Effector memory CD4-positive, alpha-beta T cell (primary cell): ENCODE data around the gene PNMA1.

Experiments
- DNase-seq, 3 donors: peaks; one replicate each; pipeline ENCODE4 v3.0.0-alpha.2; 2020
- H3K27ac ChIP-seq: 2 replicates; pipeline ENCODE4 v1.7.0; 2013; ENCODE audit warnings: mild to moderate bottlenecking, low read length, moderate library complexity; ENCODE audit not compliant: insufficient read depth, poor library complexity, severe bottlenecking
- H3K27me3 ChIP-seq: replicated peaks from 2 replicates; pipeline ENCODE4 v1.7.0; 2013; ENCODE audit warnings: mild to moderate bottlenecking, low read length; ENCODE audit not compliant: insufficient read depth, control insufficient read depth, poor library complexity, severe bottlenecking
- H3K36me3 ChIP-seq: 2 replicates; pipeline ENCODE4 v1.7.0; 2013; ENCODE audit warnings: mild to moderate bottlenecking, low read length, moderate library complexity; ENCODE audit not compliant: control insufficient read depth, insufficient read depth
- H3K4me1 ChIP-seq: 2 replicates; pipeline ENCODE4 v1.7.0; 2013; ENCODE audit warnings: low read length, mild to moderate bottlenecking; ENCODE audit not compliant: control insufficient read depth, insufficient read depth, poor library complexity, severe bottlenecking
- H3K4me3 ChIP-seq: 2 replicates; pipeline ENCODE4 v1.7.0; 2013; ENCODE audit warnings: low read length, low read depth, mild to moderate bottlenecking; ENCODE audit not compliant: insufficient read depth, poor library complexity, severe bottlenecking
- H3K9me3 ChIP-seq: 2 replicates; pipeline ENCODE4 v1.7.0; 2013; ENCODE audit warnings: mild to moderate bottlenecking, low read length, moderate library complexity; ENCODE audit not compliant: control insufficient read depth

Gene PNMA1

DNA sequence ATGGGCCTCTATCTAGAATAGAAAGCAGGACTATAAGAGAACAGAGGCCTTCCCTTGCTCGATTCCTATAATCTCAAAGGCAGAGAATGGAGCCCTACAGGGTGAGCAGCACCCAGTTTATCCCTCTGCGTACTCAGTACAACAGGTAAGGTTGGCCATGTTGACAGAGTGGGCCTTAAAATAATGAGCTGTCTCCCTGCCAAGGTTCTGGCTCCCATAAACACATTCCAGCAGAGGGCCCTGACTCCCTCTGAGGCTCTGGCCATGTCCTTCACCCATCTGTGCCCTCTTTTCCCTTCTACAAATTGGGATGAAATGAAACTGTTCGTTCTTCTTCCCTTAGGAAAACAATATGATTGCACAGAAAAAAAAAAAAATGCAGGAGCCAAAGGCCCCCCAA, 16.9 kb upstream of the PNMA1 start:
- no peaks in the 10 kb centered on the region for H3K27me3 ChIP-seq
- H3K27ac ChIP-seq, result no peak overlapping the region
- DNase-seq, result no peak
- peaks cover 64% of the 10 kb centered on the region for H3K36me3 ChIP-seq
- no peaks in the 10 kb centered on the region for H3K4me1 ChIP-seq
- no peak overlapping the region for H3K4me3 ChIP-seq
- no peaks in the 10 kb centered on the region for H3K9me3 ChIP-seq

DNA sequence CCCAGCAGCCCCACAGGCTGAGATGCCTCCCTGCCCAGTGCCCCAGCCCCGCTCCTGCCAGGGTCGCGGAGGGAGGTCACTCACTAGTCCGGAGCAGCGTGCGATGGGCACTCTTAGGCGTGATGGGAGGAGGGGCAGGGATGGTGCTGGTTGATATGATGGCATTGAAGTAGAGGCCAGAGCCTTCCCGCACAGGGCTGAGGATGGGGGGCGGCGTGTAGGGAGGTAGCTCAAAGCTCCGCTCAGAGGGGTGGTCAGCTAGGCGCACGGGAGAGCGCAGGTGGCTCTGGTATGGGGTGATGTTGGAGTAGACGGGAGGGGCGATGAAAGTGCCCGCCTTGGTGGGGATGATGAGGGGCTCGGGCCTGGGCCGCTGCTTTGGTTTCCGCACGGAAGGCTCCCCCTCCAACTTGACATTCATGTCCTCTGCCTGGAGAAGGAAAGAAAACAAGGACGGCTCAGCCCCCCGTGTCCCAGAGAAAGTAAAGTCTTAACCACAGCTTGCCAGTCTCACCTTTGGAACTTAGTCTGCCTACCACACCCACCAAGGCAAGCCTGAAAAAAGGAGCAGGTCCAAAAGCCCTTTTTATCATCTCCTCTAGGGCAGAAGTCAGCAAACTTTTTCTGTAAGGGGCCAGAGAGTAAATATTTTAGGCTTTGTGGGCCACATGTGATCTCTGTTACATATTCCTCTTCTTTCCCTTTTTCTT, 15.5 kb upstream of the PNMA1 start:
- Histone ChIP-seq H3K9me3 (no peaks in the 10 kb centered on the region), H3K27ac (no peak overlapping the region), H3K36me3 (peaks cover 68% of the 10 kb centered on the region), H3K4me3 (no peak overlapping the region), H3K4me1 (no peaks in the 10 kb centered on the region), H3K27me3 (no peaks in the 10 kb centered on the region)
- DNase-seq, result no peak

DNA sequence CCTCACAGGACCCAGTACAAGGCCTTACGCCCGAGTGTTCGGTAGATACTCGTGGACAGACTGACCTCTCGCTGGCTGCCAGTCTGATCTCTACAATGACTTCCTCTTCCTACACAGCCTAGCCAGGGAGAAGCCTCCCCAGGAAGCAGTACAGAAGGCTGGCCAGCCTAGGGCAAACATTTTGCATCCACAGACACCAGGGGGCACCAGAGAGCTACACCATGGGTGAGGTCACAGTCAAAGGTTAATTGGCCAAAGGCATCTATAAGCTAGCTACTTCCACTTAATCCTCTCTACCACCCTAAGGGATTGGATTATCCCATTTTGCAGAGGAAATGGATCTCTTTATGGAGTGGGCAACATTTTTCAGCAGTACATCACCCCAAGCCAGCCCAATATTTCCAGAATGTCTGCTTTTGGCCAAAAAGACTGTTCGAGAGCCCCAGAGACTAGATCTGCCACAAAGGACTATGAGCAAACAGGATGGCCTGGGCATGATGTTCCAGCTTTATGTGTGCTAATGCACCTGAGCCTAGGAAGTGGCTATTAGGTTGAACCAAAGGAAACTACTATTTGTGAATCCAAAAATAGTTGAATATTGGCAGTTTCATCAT, 14.6 kb upstream of the PNMA1 start:
- peak; percentile 67 to 83 (median 80) for DNase-seq
- Histone ChIP-seq H3K9me3 (no peaks in the 10 kb centered on the region), H3K27ac (no peak overlapping the region), H3K4me1 (no peaks in the 10 kb centered on the region), H3K27me3 (no peaks in the 10 kb centered on the region), H3K4me3 (no peak overlapping the region), H3K36me3 (peaks cover 72% of the 10 kb centered on the region)

DNA sequence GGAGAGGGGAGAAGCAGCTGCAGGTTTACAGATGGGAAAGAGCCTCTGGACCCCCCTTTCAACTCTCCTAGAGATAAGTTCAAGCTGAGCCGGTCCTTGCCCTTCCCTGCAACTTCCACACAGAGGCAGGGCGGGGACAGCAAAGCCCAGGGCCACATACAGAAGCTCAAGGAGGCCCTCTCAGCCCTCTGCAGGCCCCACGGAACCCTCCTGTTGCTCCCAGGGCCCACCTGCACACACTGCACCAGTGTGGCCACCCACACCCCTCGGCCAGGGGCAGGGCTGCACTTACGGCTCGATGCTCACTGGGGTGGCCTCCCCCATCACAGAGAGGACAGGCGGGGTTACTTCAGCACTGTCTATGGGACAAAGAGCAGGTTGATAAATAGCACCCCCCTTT, 13.0 kb upstream of the PNMA1 start:
- no peak overlapping the region for H3K4me3 ChIP-seq
- H3K9me3 ChIP-seq, result no peaks in the 10 kb centered on the region
- H3K27me3 ChIP-seq, result no peaks in the 10 kb centered on the region
- peaks cover 86% of the 10 kb centered on the region for H3K36me3 ChIP-seq
- H3K27ac ChIP-seq, result no peak overlapping the region
- no peak for DNase-seq
- H3K4me1 ChIP-seq, result no peaks in the 10 kb centered on the region

DNA sequence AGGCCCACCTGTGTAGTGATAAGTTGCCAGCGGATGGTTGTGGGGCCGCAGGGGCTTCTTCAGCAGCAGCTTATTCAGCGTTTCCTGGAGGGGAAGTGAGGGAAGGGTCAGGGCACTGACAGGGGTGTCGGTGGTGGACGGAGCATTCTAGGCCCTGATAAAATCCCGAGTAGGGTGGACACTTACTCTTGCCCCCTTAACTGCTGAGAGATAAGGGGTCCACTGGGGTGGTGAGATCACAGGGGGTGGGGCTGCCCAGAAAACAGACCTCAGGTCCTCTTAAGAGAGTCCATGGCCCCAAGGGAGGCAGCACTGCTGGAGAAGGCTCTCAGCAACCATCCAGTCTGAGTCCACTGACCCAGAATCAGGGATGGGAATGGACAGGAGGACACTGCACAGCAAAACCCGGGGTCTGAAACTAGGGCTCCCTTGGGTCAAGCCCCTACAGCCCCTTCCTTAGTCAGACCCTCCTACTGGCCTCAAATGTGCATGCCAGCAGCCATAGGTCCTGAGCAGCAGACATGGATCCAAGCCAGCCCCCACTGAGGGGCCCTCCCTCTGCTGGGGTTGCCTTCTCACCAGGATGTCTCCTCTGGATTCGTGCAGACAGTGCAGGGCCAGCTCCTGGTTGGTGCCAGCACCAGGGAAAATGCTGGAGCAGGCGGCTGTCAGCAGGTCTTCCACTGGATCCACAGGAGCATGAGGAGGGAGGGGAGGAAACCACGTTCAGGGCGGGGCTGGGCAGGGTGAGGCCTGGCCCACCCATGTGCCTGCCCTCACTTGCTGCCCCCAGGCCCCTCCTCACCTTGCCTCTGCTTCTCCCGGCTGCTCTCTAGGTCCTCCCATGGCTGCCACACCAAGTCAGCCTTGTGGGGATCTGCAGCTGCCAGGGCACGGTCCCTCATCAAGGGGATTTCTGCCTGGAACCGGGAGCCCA, 12.1 kb upstream of the PNMA1 start:
- Histone ChIP-seq H3K4me3 (no peak overlapping the region), H3K4me1 (no peaks in the 10 kb centered on the region), H3K9me3 (no peaks in the 10 kb centered on the region), H3K27ac (no peak overlapping the region), H3K36me3 (peaks cover 94% of the 10 kb centered on the region), H3K27me3 (no peaks in the 10 kb centered on the region)
- DNase-seq, result no peak

DNA sequence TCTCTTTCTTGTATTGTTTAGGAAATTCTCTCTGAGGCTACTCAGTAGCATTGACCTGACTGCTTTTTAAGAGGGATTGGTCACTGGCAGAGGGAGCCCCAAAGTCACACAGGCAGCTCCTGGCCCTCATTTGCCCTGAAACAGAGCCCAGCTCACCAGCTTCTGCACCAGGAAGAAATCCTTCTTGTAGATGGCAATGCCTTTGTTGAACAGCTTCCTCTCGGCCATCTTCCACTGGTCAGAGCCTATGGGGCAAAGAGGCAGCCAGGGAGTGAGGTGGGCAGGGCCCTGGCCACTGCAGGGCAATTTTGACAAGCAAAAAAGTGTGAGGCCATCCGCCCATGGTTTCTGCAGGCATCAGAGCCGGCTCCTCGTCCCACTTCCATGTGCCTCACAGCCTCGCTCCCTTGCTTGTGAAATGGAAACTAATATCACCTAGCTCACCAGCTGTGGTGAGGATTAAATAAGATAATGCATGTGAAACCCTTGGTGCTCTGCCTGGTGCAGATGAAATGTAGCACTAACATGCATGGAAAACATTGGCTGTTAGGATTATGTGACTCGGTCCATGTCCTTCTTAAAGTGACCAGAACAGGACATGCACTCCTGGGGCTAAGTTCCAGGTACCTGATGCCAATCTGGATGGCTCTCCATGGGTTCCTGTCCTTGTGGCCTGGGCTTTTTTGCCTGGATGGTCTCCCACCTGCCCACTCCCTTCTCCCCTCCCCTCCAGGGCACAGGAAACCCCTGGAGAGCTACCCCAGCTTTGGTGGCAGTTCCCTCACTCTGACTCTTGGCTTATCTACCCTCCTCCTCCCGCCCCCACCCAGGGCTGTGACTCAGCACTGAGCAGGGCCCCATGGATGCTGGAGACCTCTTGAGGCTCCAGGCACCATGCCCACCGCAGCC, 11.2 kb upstream of the PNMA1 start:
- peaks cover 95% of the 10 kb centered on the region for H3K36me3 ChIP-seq
- no peak overlapping the region for H3K4me3 ChIP-seq
- no peaks in the 10 kb centered on the region for H3K4me1 ChIP-seq
- H3K27me3 ChIP-seq, result no peaks in the 10 kb centered on the region
- no peak for DNase-seq
- H3K9me3 ChIP-seq, result no peaks in the 10 kb centered on the region
- no peak overlapping the region for H3K27ac ChIP-seq

DNA sequence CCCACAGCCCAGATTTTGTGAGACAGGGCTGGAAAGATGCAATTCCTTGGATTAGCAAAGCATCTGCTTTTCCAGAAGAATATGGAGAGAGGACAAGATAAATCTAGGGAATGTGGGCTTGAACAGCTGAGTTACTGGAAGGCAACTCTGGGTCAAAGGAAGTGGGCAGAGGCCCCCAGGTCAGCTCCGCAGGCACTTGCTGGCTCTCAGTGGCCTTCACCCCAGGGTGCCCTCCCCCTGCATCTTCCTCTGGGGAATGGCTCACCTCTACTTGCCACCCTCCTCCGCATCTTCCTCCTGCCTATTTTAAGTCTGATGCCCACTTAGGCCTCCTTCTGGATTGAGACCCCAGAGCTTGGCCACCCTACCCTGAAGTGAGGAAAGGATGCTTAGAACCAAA, 10.5 kb upstream of the PNMA1 start:
- Histone ChIP-seq H3K36me3 (peaks cover 94% of the 10 kb centered on the region), H3K27ac (peak overlapping the region; percentile 48), H3K27me3 (no peaks in the 10 kb centered on the region), H3K9me3 (no peaks in the 10 kb centered on the region), H3K4me1 (no peaks in the 10 kb centered on the region), H3K4me3 (no peak overlapping the region)
- DNase-seq, result no peak

DNA sequence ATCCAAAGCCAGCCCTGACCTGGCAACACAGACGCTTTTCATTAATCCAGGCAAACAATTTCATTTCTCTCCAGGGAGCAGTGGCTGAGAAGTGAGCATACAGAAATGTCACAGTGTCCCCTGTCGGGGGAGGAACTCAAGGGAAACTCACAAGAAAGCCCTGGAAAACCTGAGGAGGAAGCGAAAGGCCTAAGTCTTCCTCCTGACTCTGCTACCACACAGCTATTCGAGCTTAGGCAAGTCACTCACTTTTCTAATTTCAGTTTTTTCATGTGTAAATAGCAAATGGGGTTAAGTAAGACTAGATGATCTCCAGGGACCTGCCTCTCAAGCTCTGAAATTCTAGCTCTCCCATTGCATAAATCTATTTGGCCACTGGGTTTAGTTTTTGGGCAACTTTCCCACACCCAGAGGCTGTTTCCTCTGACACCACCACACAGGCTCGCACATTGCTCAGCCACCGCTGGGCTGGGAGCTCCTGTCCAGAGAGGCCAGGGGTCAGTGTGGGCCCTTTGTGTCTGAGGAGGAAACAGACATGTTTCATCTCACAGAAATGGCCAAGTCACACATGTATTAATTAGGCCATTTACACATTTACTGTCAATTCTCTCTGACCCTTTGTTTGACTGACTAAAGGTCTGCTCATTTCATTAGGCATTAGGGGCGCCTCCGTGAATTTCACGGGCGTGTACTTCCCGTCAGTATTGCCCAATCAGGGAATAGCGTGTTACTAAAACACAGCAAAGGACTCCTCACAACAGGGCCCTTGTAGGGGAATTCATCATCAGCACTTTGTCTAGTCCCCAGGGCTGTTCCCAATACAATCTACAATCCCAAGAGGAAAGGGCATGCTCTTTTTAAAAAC, 9.8 kb upstream of the PNMA1 start:
- Histone ChIP-seq H3K4me3 (no peak overlapping the region), H3K36me3 (peaks cover 93% of the 10 kb centered on the region), H3K4me1 (no peaks in the 10 kb centered on the region), H3K27me3 (no peaks in the 10 kb centered on the region), H3K9me3 (no peaks in the 10 kb centered on the region), H3K27ac (peak overlapping the region; percentile 48)
- DNase-seq, result no peak

DNA sequence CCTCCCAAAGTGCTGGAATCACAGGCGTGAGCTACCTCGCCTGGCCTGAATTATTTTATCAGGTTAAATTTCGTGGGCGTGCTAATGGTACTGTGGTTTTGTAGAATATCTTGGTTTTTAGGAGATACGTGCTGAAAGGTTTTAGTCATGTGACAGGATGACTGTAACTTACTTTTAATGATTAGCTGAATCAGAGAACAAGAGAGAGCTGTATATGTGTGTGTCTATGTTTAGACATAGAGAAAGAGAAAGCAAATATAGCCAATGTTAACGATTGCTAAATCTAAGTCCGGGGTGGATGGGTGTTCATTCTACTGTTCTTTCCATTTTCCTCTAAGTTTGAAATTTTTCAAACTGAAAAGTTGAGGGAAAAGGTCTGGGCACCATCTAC, 9.2 kb upstream of the PNMA1 start:
- no peak for DNase-seq
- Histone ChIP-seq H3K27me3 (no peaks in the 10 kb centered on the region), H3K9me3 (no peaks in the 10 kb centered on the region), H3K4me1 (no peaks in the 10 kb centered on the region), H3K36me3 (peaks cover 92% of the 10 kb centered on the region), H3K4me3 (no peak overlapping the region), H3K27ac (peak overlapping the region; percentile 48)
